Large intestine (tissue), 1 donor: ENCODE results near the gene GKN2. TPM values are rescaled to one million over a fixed set of nuclear protein-coding genes. Genes with fewer than 3 reads are reported as not detected.

Source experiments
- polyA plus RNA-seq: library from polyadenylated mRNA; unstranded; fragments of 120-200 nt; gene quantifications from one replicate; pipeline ENCODE4 v1.2.1, GENCODE V29; 2013

GKN2 gene
- polyA plus RNA-seq, 1 donor: 0.10 TPM

Other genes with a start within 250 kb of the GKN2 start
- 3.5 TPM for gene ARHGAP25, start 218.1 kb downstream of the GKN2 start, polyA plus RNA-seq
- gene BMP10, start 81.5 kb downstream of the GKN2 start, polyA plus RNA-seq: not detected
- gene GKN1, start 21.7 kb upstream of the GKN2 start, polyA plus RNA-seq: not detected
- gene ANTXR1, start 60.3 kb upstream of the GKN2 start, polyA plus RNA-seq: 29.6 TPM